GM19328 (cell line): ENCODE results near the gene SCGB1A1.
"Not testable (repeated sequence)": the region's sequence is repeated elsewhere in the genome, so short reads cannot be mapped to it uniquely, and the experiment has no call there.

Experiments used
- ATAC-seq: cut with Tn5 transposase; IDR thresholded peaks from one replicate; pipeline ENCODE4 v1.9.1; 2021; ENCODE audit warnings: mild to moderate bottlenecking, moderate library complexity; ENCODE audit not compliant: unreplicated experiment

Gene SCGB1A1

GRCh38 chr11:62418733-62419132 lies at the start of gene SCGB1A1:
Gene SCGB1A1, plus strand, starts transcription at chr11:62419033. Its CDS starts 63 bp downstream, at chr11:62419096.
- ATAC-seq: no peak

GRCh38 chr11:62370743-62371440 lies 47.9 kb upstream of the SCGB1A1 start:
- no peak for ATAC-seq

GRCh38 chr11:62372871-62373270 lies 46.0 kb upstream of the SCGB1A1 start:
- ATAC-seq: no peak

GRCh38 chr11:62373464-62374119 lies 45.2 kb upstream of the SCGB1A1 start:
- ATAC-seq: no peak

- ATAC-seq: no peak
Measured at GRCh38 chr11:62374801-62375200, 44.0 kb upstream of the SCGB1A1 start.

- not testable (repeated sequence) for ATAC-seq
Measured at GRCh38 chr11:62378459-62379063, 40.3 kb upstream of the SCGB1A1 start.

- not testable (repeated sequence) for ATAC-seq
Measured at GRCh38 chr11:62379586-62379985, 39.2 kb upstream of the SCGB1A1 start.

GRCh38 chr11:62380821-62381245 lies 38.0 kb upstream of the SCGB1A1 start:
- ATAC-seq: not testable (repeated sequence)

- no peak for ATAC-seq
Measured at GRCh38 chr11:62383822-62384221, 35.0 kb upstream of the SCGB1A1 start.

GRCh38 chr11:62386083-62386482 lies 32.8 kb upstream of the SCGB1A1 start:
- not testable (repeated sequence) for ATAC-seq

GRCh38 chr11:62387381-62387780 lies 31.5 kb upstream of the SCGB1A1 start:
- no peak for ATAC-seq

GRCh38 chr11:62388999-62389398 lies 29.8 kb upstream of the SCGB1A1 start:
- no peak for ATAC-seq

GRCh38 chr11:62390237-62390636 lies 28.6 kb upstream of the SCGB1A1 start:
- no peak for ATAC-seq

GRCh38 chr11:62390722-62391121 lies 28.1 kb upstream of the SCGB1A1 start:
- no peak for ATAC-seq

- ATAC-seq: no peak
Measured at GRCh38 chr11:62391642-62392425, 27.0 kb upstream of the SCGB1A1 start.

- ATAC-seq: no peak
Measured at GRCh38 chr11:62392506-62392905, 26.3 kb upstream of the SCGB1A1 start.

GRCh38 chr11:62393061-62393611 lies 25.7 kb upstream of the SCGB1A1 start:
- ATAC-seq: no peak

- ATAC-seq: no peak
Measured at GRCh38 chr11:62393735-62394134, 25.1 kb upstream of the SCGB1A1 start.

GRCh38 chr11:62394825-62395538 lies 23.9 kb upstream of the SCGB1A1 start:
- ATAC-seq: no peak

- ATAC-seq: no peak
Measured at GRCh38 chr11:62395885-62396551, 22.8 kb upstream of the SCGB1A1 start.
